Cardiac fibroblast (primary cell): ENCODE data around the gene TMEM14A.
"Not testable (repeated sequence)": the region's sequence is repeated elsewhere in the genome, so short reads cannot be mapped to it uniquely, and the experiment has no call there.

ENCODE experiments used
- DNase-seq, 2 donors: peaks; one replicate each; pipeline versions ENCODE4 v3.0.0 to v3.0.0-alpha.2; 2010; ENCODE audit warnings: low read depth in 2 of 2
- H3K4me3 ChIP-seq, 2 donors: replicated peaks in 1 of 2; 1 replicate in 1 of 2; 2 replicates in 1 of 2; pipeline ENCODE4 v1.5.1; 2011; ENCODE audit warnings: low read depth in 2 of 2, low read length in 2 of 2, mild to moderate bottlenecking in 2 of 2, moderate library complexity in 1 of 2
- CTCF ChIP-seq: IDR thresholded peaks from one replicate; pipeline ENCODE4 v1.5.1; 2011; ENCODE audit warnings: low read depth, mild to moderate bottlenecking, low read length, inconsistent platforms

The TMEM14A gene

DNA sequence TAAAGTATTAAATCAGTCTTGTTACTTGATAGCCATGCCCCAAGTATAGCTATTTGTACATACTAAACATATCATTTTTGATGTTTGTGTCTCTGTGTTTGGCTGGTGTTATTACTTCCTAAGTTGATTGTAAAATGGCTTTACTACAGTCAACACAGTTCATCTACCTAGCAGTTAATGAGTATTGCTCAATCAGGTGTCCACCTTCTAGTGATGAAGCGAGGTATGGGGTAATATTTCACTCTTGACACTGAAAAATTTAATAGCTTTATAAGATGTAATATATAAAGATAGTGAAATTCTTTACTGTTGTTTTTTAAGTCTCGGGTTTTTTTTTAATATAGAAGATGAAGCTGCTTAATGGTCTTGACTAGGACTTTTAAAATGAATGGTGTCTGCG lies 18.9 kb downstream of the TMEM14A start:
- no peak for TF ChIP-seq CTCF
- no peak for DNase-seq

GRCh38 chr6:52691718-52692117 lies 20.8 kb downstream of the TMEM14A start:
- no peak overlapping the region for H3K4me3 ChIP-seq
- DNase-seq, result peak in 1 of 2 donors; percentile 22
- no peak for TF ChIP-seq CTCF

More for the DNA sequence above, 18.9 kb downstream of the TMEM14A start:
- no peak overlapping the region for H3K4me3 ChIP-seq

- DNase-seq, result no peak
- TF ChIP-seq CTCF, result no peak
- H3K4me3 ChIP-seq, result no peak overlapping the region
These were observed 22.9 kb downstream of the TMEM14A start for GRCh38 chr6:52693773-52694172.

DNA sequence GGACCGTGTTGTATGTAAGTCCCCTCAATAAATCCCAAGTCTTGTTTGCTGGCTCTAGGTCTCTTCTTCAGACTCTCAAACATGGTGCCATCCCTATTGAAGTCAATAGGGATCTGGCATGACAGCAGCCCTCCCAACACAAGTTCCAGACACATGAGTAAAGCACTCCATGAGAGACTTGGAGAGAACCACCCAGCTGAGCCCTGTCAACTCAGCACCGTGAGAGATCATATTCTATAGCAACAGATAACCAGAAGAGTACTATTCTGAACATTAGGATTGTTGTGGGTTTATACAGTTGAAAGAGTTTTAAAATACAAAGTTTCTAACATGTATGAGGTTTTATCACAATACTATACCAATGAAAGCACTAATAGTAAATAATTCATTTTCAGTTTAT lies 23.5 kb downstream of the TMEM14A start:
- DNase-seq, result no peak
- no peak overlapping the region for H3K4me3 ChIP-seq
- no peak for TF ChIP-seq CTCF

GRCh38 chr6:52696418-52696817 lies 25.5 kb downstream of the TMEM14A start:
- no peak overlapping the region for H3K4me3 ChIP-seq
- no peak for TF ChIP-seq CTCF
- DNase-seq, result no peak

DNA sequence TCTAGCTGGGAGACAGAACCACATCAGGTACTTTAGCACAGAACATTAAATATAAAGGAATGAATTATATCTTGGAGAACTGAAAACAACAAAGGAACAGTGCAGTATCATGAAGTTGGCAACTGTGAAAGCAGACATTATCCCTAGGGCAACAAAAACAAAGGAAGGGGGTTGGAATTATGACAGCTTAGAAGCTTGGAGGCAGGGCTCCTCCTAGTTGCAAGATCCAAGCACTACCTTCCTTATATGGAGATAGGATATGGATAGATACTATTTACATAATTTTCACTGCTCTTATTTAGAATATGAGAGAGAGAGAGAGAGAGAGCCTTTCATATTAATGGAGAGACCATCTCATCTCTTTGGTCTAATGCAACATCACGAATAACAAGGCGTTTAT lies 27.0 kb downstream of the TMEM14A start:
- no peak overlapping the region for H3K4me3 ChIP-seq
- TF ChIP-seq CTCF, result no peak
- DNase-seq, result peak; percentile 19 to 40

DNA sequence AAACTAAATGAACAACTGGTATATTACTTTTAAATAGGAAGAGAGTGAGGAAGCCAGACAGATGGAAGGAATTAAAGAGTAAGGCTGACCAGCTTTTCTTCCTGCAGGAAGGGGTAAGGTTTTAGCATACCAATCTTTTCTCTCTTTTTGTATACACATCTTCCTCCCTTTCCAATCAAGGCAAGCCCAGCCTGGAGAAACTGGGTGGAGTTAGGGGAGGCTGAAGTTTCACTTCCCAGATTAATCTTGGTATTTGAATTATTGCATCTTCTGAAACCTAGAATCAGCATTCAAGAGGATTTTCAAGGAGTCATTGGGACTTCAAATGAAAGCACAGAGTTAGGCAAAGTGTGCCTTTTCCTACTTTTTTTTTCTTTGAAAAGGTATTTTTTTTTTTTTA lies 33.1 kb downstream of the TMEM14A start:
- no peak for DNase-seq
- no peak for TF ChIP-seq CTCF
- H3K4me3 ChIP-seq, result no peak overlapping the region

DNA sequence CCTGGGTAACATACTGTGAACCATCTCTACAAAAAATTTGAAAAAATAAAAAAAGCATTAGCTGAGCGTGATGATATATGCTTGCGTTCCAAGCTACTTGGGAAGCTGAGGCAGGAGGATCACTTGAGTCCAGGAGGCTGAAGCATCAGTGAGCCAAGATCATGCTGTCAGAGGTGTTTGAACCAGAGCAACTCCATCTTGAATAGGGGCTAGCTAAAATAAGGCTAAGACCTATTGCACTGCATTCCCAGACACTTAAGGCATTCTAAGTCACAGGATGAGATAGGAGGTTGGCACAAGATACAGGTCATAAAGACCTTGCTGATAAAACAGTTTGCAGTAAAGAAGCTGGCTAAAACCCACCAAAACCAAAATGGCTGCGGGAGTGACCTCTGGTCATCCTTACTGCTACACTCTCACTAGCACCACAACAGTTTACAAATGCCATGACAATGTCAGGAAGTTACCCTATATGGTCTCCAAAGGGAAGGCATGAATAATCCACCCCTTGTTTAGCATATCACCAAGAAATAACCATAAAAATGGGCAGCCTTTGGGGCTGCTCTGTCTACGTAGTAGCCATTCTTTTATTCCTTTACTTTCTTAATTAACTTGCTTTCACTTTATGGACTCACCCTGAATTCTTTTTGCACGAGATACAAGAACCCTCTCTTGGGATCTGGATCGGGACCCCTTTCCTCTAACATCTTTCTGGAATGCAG lies 34.0 kb downstream of the TMEM14A start:
- not testable (repeated sequence) for DNase-seq, H3K4me3 ChIP-seq
